ENCODE data around the gene ARL13B. TPM values are rescaled to one million over a fixed set of nuclear protein-coding genes. Genes with fewer than 3 reads are reported as not detected.

The ARL13B gene
- total and polyA plus RNA-seq, 10 of the 15 experiments (the other 5 are each of a cell fraction or from before 2014, with no cell fraction given) = 3.0 to 10.4 (median 7.9) TPM

DNA sequence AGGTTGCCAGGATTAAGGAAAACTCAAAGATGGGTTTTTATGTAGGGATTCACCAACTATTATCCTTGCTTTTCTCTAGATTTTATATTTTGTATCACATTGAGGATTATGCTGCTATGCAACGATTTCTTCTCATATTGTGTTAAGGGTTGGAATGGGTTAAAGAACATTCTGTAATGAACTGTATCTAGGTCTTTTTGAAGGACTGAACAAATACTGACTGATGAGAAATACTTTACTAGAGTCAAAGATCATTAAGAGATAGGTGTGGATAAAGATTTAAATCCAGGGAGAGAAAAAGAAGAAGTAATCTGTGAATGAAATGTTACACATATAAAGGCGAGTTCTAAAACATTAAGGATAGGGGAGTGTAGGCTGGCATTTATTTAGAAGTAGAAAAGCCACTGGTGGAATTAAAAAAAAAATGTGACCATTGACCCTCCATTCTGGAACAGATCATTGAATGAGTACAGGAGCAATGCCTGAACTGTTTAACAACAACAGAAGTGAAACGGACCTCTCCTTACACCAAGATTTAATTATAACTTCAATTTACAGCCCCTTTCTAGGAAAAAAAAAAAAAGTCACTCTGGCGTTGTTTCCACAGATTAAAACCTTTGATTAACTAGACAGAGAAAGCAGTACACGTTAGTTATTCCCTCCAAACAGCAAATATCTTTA is 45.4 kb upstream of the ARL13B start (continued):
- TF ChIP-seq, protein P1, sequence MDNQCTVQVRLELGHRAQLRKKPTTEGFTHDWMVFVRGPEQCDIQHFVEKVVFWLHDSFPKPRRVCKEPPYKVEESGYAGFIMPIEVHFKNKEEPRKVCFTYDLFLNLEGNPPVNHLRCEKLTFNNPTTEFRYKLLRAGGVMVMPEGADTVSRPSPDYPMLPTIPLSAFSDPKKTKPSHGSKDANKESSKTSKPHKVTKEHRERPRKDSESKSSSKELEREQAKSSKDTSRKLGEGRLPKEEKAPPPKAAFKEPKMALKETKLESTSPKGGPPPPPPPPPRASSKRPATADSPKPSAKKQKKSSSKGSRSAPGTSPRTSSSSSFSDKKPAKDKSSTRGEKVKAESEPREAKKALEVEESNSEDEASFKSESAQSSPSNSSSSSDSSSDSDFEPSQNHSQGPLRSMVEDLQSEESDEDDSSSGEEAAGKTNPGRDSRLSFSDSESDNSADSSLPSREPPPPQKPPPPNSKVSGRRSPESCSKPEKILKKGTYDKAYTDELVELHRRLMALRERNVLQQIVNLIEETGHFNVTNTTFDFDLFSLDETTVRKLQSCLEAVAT (IDR thresholded peaks at IDR 0.05) = no peak
- TF ChIP-seq PAX5 (IDR thresholded peaks at IDR 0.05; ENCODE audit: borderline replicate concordance, low read depth, low read length) (no peak), RUNX3 (IDR thresholded peaks at IDR 0.05; ENCODE audit: low read length) (no peak)

GRCh38 chr3:93936549-93936948 is 43.4 kb upstream of the ARL13B start:
- Histone ChIP-seq H3K4me1 (ENCODE audit: control insufficient read depth, insufficient read depth, low read length) (no peaks in the 10 kb centered on the region), H3K27ac (ENCODE audit: control insufficient read depth, insufficient read depth) (no peak overlapping the region)
- in situ Hi-C loops (cut with MboI) = no loop called here

More at GRCh38 chr3:93936549-93936948, 43.4 kb upstream of the ARL13B start:
- 0% methylated on average over 1 of the region's 1 CpG for WGBS (ENCODE audit: insufficient coverage, insufficient replicate concordance, low lambda C conversion rate, missing lambda C conversion rate)
- FAIRE-seq (no peak), ATAC-seq (no peak), DNase-seq (ENCODE audit: low read depth, low spot score) (no peak)
- RAD21 ChIA-PET (ENCODE audit: unreplicated experiment) = no interaction called here
- TF ChIP-seq, protein P1 (IDR thresholded peaks at IDR 0.05) = no peak
- TF ChIP-seq BMI1 (IDR thresholded peaks at IDR 0.05; ENCODE audit: borderline replicate concordance) = no peak
- TF ChIP-seq ZZZ3 (IDR thresholded peaks at IDR 0.05; ENCODE audit: control insufficient read depth, insufficient read length, low read depth) = no peak
- TF ChIP-seq BCL3 (IDR thresholded peaks at IDR 0.05; ENCODE audit: borderline replicate concordance, insufficient read depth, low read depth, low read length, poor library complexity, severe bottlenecking) = no peak
- TF ChIP-seq NR2C1 (IDR thresholded peaks at IDR 0.05) = no peak
- no peak for TF ChIP-seq CHD2 (IDR thresholded peaks at IDR 0.05; ENCODE audit: borderline replicate concordance, low read depth, low read length)
- TF ChIP-seq LARP7 (IDR thresholded peaks at IDR 0.05) = no peak
- TF ChIP-seq, protein P2, sequence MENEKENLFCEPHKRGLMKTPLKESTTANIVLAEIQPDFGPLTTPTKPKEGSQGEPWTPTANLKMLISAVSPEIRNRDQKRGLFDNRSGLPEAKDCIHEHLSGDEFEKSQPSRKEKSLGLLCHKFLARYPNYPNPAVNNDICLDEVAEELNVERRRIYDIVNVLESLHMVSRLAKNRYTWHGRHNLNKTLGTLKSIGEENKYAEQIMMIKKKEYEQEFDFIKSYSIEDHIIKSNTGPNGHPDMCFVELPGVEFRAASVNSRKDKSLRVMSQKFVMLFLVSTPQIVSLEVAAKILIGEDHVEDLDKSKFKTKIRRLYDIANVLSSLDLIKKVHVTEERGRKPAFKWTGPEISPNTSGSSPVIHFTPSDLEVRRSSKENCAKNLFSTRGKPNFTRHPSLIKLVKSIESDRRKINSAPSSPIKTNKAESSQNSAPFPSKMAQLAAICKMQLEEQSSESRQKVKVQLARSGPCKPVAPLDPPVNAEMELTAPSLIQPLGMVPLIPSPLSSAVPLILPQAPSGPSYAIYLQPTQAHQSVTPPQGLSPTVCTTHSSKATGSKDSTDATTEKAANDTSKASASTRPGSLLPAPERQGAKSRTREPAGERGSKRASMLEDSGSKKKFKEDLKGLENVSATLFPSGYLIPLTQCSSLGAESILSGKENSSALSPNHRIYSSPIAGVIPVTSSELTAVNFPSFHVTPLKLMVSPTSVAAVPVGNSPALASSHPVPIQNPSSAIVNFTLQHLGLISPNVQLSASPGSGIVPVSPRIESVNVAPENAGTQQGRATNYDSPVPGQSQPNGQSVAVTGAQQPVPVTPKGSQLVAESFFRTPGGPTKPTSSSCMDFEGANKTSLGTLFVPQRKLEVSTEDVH (IDR thresholded peaks at IDR 0.05; ENCODE audit: low read depth, partially characterized antibody) = no peak
- TF ChIP-seq ATF7 (IDR thresholded peaks at IDR 0.05; ENCODE audit: low read depth) = no peak
- TF ChIP-seq KDM1A (IDR thresholded peaks at IDR 0.05; ENCODE audit: borderline replicate concordance) = no peak
- TF ChIP-seq SMAD5 (IDR thresholded peaks at IDR 0.05; ENCODE audit: low read depth) = no peak
- TF ChIP-seq BACH1 (IDR thresholded peaks at IDR 0.05; ENCODE audit: borderline replicate concordance) = no peak
- no peak for TF ChIP-seq CEBPB (IDR thresholded peaks at IDR 0.05; ENCODE audit: borderline replicate concordance in 1 of 2, low read depth in 2 of 2, low read length in 2 of 2)
- CTCF ChIA-PET = no interaction called here
- POLR2A ChIA-PET = no interaction called here
- BruUV-seq (replicated peaks) = no TSS peak
- no peaks in the 10 kb centered on the region for H3K36me3 ChIP-seq (ENCODE audit: control insufficient read depth in 2 of 2, insufficient read depth in 2 of 2, low read length in 1 of 2)
- H3K4me2 ChIP-seq (ENCODE audit: control insufficient read depth, insufficient read depth) = no peak overlapping the region
- no peak overlapping the region for H2AFZ ChIP-seq (ENCODE audit: control insufficient read depth, low read depth, low read length)
- H3K79me2 ChIP-seq (ENCODE audit: control insufficient read depth, insufficient read depth, low read length) = no peaks in the 10 kb centered on the region
- no peaks in the 10 kb centered on the region for H3K9me3 ChIP-seq (replicated peaks; ENCODE audit: control insufficient read depth, insufficient read depth, low read length)
- SMC1A ChIA-PET (ENCODE audit: uncharacterized antibody, unreplicated experiment) = no interaction called here
- intact Hi-C loops (cut with micrococcal nuclease; ENCODE audit: unreplicated experiment) = no loop called here
- H3K9ac ChIP-seq (ENCODE audit: control insufficient read depth, insufficient read depth, low read length) = no peak overlapping the region
- no peak overlapping the region for H3K4me3 ChIP-seq
- H4K20me1 ChIP-seq (ENCODE audit: control insufficient read depth, insufficient read depth) = no peaks in the 10 kb centered on the region
- H3K27me3 ChIP-seq (replicated peaks in 1 of 2; ENCODE audit: control insufficient read depth in 2 of 2, insufficient read depth in 2 of 2, low read length in 1 of 2) = no peaks in the 10 kb centered on the region
